Dendritic cell treated with granulocyte-macrophage colony-stimulating factor and Interleukin-4, amounts not matched to agents 40 ng/mL and 50 ng/mL, for 4 days (primary cell): Measurements from ENCODE around the gene TMEM158.

Experiments
- H3K27ac Mint-ChIP-seq: one replicate; pipeline ENCODE4 v1.8.0; 2022; ENCODE audit warnings: mild to moderate bottlenecking, mixed read lengths
- H3K27me3 Mint-ChIP-seq: one replicate; pipeline ENCODE4 v1.8.0; 2022; ENCODE audit warnings: mild to moderate bottlenecking, mixed read lengths
- H3K36me3 Mint-ChIP-seq: one replicate; pipeline ENCODE4 v1.8.0; 2022; ENCODE audit warnings: low read depth, mixed read lengths
- H3K4me1 Mint-ChIP-seq: one replicate; pipeline ENCODE4 v1.8.0; 2022; ENCODE audit warnings: low read depth, mixed read lengths
- H3K4me3 Mint-ChIP-seq: one replicate; pipeline ENCODE4 v1.8.0; 2022; ENCODE audit warnings: mild to moderate bottlenecking, moderate library complexity, mixed read lengths
- H3K9me3 Mint-ChIP-seq: one replicate; pipeline ENCODE4 v1.8.0; 2022; ENCODE audit warnings: mixed read lengths
- intact Hi-C: fragments of 100-400 bp; cut with micrococcal nuclease; formaldehyde crosslinking; loops from one replicate; pipeline ENCODE4 v1.15.0; 2022

Gene TMEM158

DNA sequence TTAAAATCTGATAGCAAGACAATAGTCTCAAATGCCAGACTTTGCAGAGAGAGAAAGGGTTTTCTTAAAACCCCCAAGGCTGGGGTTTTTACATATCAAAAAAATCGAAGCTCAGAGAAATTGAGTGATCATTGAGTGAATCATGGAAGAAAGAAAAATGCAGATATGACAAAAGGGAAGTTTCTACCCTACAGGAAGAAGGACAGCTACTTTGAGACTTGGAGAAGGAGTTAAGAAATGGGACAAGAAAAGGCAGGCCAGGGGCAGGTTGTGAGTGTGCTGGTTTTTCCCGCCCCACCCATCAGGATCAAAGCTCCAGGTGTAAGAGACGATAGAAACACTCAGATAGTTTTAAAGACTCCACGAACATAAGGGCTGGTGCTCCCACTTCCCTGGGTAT is 18.6 kb downstream of the TMEM158 start:
- H3K36me3 Mint-ChIP-seq, result no peaks in the 10 kb centered on the region
- peaks cover 5% of the 10 kb centered on the region for H3K27me3 Mint-ChIP-seq
- no peak overlapping the region for H3K4me3 Mint-ChIP-seq
- no peaks in the 10 kb centered on the region for H3K9me3 Mint-ChIP-seq
- peak overlapping the region; percentile 39 for H3K27ac Mint-ChIP-seq
- peaks cover 24% of the 10 kb centered on the region for H3K4me1 Mint-ChIP-seq
- intact Hi-C loops, result loop anchor here (10.0 kb wide), 1 partner anchor 63 kb away; the partner anchor contains the start of gene CDCP1

DNA sequence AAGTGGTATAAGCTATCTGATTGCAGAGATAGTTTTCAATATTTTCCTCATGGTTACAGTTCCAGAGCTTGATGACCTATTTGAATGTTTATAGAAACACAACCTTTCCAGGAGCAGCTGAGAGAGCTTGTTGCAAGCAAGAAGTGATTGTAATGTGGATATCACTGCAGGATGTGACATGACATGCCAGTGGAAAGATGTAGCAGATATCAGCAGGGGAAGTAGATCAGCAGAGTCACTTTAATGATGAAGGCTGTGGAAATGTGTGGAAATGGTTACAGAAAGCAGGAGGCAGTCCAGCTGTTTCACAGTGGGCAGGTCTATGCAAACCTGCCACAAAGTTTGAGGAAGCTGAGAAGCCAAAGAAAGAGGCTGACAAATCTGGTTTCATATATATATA is 21.0 kb downstream of the TMEM158 start:
- intact Hi-C loops, result loop anchor here (10.0 kb wide), 1 partner anchor 60 kb away; the partner anchor contains the start of gene CDCP1
- no peak overlapping the region for H3K27ac Mint-ChIP-seq
- H3K4me3 Mint-ChIP-seq, result no peak overlapping the region
- no peaks in the 10 kb centered on the region for H3K27me3 Mint-ChIP-seq
- H3K4me1 Mint-ChIP-seq, result peaks cover 16% of the 10 kb centered on the region
- H3K36me3 Mint-ChIP-seq, result no peaks in the 10 kb centered on the region
- H3K9me3 Mint-ChIP-seq, result no peaks in the 10 kb centered on the region

DNA sequence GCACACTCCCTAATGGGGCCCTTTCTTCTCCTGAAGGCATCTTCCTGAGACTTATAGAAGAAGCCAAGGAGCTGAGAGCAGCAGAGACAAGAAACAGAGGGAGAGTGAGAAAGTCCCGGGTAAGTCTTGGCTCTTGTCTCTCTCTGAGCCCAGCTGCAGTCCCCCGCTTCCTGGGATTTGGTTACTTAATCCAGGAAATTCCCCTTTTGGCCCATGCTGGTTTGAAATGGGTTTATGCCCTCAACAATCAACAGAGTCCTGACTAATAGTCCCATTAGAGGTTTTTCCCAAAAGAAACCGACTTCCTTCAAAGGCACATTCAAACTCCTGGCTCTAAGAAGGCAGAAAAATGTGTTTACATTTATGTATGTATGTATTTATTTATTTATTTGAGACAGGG is 22.0 kb downstream of the TMEM158 start:
- intact Hi-C loops, result loop anchor here (10.0 kb wide), 1 partner anchor 59 kb away; the partner anchor contains the start of gene CDCP1
- no peaks in the 10 kb centered on the region for H3K27me3 Mint-ChIP-seq

DNA sequence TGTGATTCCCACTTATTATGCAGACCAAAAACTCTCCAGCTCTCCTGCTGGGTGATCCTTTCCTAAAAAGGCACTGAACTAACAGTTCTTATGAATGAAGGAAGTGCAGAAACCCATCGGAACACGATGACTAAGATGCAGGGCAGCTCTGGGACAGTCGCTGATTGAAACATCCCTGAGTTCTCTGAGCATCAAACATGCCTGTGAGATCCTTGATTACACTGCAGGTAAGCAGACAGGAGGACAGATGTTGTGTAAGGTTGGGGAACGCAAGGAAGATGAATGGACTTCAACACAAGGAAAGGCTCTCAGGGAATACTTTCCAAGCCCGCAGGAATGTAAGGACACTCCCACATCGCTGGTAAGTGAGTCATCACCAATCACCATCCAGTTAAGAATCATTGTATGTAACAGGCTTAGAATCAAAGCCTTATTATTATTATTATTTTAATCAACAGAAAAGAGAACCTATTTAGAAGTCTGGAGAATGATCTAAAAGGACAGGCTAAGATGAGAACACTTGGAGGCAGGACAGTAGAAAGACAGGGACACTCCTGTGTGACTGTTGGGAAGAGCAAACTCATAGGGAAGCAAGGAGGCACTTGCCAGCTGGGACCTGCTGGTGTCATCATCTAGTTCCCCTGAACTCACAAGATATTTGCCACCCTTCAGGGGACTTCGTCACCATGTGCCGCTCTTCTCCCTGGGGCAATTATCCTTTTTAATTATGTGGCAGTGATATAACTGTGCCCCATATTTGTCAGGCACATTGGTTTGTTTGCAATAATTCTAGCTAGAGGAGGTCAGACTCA is 26.0 kb downstream of the TMEM158 start:
- Mint-ChIP-seq H3K27ac (no peak overlapping the region), H3K4me3 (no peak overlapping the region), H3K36me3 (no peaks in the 10 kb centered on the region), H3K27me3 (peaks cover 9% of the 10 kb centered on the region), H3K4me1 (peaks cover 13% of the 10 kb centered on the region), H3K9me3 (no peaks in the 10 kb centered on the region)
- intact Hi-C loops, result loop anchor here (10.0 kb wide), 1 partner anchor 55 kb away; the partner anchor contains the start of gene CDCP1

More for the DNA sequence above, 22.0 kb downstream of the TMEM158 start:
- no peak overlapping the region for H3K4me3 Mint-ChIP-seq
- H3K27ac Mint-ChIP-seq, result no peak overlapping the region
- H3K36me3 Mint-ChIP-seq, result no peaks in the 10 kb centered on the region
- H3K9me3 Mint-ChIP-seq, result no peaks in the 10 kb centered on the region
- H3K4me1 Mint-ChIP-seq, result peaks cover 24% of the 10 kb centered on the region

DNA sequence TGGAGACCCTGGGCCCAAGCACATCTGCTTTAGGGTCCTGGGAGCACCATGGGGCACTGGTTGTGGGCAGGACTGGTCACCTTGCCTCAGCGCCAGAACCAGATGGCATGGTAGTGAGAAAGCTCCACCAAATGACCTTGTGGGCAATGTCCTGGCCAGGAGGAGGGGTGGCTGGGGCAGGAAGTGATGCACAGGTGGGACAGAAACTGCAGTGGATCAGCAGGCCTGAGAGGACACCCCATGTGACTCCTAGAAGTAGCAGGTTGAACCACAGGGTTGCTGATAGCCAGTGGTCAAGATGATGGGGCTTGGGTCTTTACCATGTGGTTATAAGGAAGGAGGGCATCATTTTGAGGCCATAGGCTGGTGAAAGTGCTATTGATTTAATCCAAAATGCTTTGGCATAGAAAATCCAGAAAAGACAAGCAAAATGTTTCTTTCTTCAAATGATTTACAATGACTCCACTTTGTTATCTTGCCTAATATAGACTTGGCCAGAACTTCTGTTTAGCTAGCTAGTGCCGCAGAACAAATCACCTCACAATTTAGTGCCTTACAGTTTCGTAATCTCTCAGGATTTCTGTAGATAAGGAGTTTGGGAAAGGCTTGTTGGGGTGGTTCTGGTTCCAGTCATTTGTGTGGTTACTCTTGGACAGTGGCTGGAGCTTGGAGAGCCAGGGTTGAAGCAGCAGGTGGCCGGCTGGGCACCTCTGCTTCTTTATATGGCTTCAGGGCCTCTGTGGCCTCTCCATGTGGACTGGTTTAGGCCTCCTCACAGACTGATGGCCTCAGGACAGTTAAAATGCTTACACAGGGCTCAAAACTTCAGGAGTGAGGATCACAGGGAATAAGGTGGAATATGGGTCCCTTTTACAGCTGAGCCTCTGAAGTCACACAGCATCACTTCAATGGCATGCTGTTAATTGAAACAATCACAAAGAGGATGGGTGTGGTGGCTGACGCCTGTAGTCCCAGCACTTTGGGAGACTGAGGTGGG is 27.5 kb downstream of the TMEM158 start:
- Mint-ChIP-seq H3K9me3 (no peaks in the 10 kb centered on the region), H3K27ac (no peak overlapping the region), H3K4me3 (no peak overlapping the region), H3K36me3 (no peaks in the 10 kb centered on the region), H3K27me3 (peaks cover 9% of the 10 kb centered on the region), H3K4me1 (peaks cover 8% of the 10 kb centered on the region)
- intact Hi-C loops, result no loop called here

DNA sequence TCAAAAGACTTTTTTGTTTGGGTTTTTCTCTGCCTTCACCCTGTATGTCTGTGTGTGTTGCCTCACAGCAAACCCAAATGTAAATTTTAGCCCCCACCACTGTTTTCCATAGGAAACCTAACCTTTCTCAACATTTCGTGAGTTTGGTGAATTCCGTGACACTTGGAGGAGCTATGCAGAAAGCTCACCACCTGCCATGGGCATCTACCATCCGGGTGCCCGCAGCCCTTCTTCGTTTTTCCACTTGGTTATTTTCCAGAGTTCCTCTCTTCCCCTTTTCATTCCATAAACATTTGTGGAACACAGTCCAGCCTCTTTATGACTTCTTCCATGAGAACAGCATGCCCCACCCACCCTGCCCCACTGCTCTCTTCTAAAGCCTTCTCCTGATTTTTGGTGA is 31.3 kb downstream of the TMEM158 start:
- H3K4me1 Mint-ChIP-seq, result peaks cover 8% of the 10 kb centered on the region
- intact Hi-C loops, result no loop called here
- H3K27me3 Mint-ChIP-seq, result peaks cover 9% of the 10 kb centered on the region
- no peak overlapping the region for H3K27ac Mint-ChIP-seq
- H3K36me3 Mint-ChIP-seq, result no peaks in the 10 kb centered on the region
- no peak overlapping the region for H3K4me3 Mint-ChIP-seq
- H3K9me3 Mint-ChIP-seq, result no peaks in the 10 kb centered on the region

DNA sequence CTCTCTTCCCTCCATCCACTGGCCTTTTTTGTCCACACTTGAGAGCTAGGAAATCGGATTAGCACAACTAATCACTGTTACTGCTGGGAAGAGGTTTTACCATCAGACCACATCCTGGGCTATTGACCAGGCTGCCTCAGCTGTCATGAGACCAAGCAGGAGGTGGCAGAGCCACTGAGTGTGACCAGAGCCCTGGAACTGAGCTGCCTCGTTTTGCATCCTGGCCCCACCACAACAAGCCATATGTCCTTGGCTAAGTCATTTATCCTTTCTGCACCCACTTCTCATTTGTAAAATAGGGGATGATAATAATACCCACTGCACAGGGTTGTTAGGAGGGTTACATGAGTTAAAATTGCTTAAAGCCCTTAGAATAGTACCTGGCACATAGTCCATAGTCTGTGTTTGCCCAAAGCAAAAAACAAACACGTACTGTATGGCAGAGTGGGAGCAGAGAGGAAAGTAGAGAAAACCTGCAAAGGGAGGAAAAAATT is 34.1 kb downstream of the TMEM158 start:
- peaks cover 8% of the 10 kb centered on the region for H3K27me3 Mint-ChIP-seq
- H3K36me3 Mint-ChIP-seq, result no peaks in the 10 kb centered on the region
- H3K27ac Mint-ChIP-seq, result no peak overlapping the region
- intact Hi-C loops, result no loop called here
- H3K4me1 Mint-ChIP-seq, result peaks cover 12% of the 10 kb centered on the region
- no peak overlapping the region for H3K4me3 Mint-ChIP-seq
- no peaks in the 10 kb centered on the region for H3K9me3 Mint-ChIP-seq

DNA sequence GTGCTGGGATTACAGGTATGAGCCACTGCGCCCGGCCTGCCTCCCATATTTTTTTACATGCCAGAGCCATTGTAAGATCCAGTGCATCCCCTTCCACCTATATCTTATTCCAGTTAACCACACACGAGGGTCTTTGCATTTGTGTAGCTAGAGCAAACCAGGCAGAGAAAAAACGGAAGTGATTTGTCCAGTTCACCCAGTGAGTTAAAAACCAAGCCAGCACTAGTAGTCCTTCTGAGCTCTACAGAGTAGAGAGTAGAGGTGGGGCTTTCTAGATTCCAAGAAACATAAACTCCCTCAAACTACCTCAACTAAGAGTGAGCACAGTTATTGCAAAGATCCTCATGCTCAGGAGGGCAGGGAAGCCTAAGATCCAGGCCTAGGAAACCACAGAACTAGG is 34.7 kb downstream of the TMEM158 start:
- Mint-ChIP-seq H3K36me3 (no peaks in the 10 kb centered on the region), H3K4me3 (no peak overlapping the region), H3K9me3 (no peaks in the 10 kb centered on the region), H3K4me1 (peaks cover 12% of the 10 kb centered on the region), H3K27me3 (peaks cover 4% of the 10 kb centered on the region), H3K27ac (no peak overlapping the region)
- intact Hi-C loops, result no loop called here

DNA sequence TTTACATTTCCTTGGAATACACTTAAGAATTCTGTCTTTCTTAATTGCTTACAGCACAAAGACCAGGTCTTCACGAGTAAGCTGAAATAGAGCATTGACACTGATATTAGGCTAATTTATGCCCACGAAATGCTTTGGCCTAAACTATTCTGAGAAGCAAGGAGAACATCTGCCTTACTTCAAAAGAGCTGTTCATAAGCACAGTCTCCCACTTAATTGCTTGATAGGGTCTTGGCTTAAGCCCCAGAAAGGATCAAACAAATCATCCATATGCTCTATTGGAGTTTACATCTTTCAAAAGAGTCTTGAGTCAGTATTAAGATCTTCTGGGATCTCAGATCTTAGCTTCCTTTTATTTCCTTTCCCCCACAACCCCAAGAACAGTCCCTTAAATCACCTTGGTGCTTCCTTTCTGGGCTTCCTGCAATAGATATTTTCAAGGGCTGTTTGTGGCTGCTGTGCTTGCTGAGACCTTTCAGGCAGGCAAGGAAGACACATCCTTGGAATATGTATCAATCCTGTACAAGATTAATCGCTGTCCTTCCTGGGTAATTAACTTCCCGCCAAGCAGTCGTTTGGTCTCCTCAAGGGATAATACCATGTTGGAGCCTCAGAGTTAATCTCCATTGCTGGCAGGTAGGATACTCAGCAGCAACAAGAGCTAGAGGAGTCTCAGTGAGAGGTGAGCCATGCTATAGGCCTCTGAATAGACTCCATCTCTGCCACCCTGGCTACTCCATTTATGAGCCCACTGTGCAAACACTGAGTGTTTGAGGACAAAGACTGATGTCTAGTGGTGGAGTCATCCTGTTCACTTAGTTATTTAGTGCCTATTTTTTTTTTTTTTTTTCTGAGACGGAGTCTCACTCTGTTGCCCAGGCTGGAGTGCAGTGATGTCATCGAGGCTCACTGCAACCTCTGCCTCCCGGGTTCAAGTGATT is 37.1 kb downstream of the TMEM158 start:
- H3K4me3 Mint-ChIP-seq, result no peak overlapping the region
- no peaks in the 10 kb centered on the region for H3K9me3 Mint-ChIP-seq
- intact Hi-C loops, result no loop called here
- H3K27ac Mint-ChIP-seq, result no peak overlapping the region
- H3K4me1 Mint-ChIP-seq, result peaks cover 22% of the 10 kb centered on the region
- peaks cover 10% of the 10 kb centered on the region for H3K27me3 Mint-ChIP-seq
- no peaks in the 10 kb centered on the region for H3K36me3 Mint-ChIP-seq

DNA sequence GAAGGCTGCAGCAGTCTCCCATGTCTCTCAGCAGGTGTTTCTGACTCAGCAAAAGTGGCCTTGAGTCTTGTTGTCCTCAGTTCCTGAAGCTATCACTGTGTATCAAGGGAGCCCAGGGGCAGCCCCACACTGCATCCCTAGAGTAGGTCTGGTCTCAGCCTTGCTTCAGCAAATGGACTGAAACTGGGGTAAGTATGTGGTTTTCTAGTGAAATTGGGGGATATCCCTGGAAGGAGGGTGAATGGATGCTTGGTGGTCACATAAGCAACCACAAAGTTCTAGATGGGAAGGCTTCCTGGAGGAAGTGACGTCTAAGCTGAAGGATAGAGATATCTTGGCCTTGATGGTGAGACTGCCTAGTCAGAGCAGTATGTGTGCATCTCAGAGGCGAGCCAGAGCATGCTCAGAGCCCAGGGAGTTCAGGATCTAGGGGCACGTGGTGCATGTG is 38.4 kb downstream of the TMEM158 start:
- intact Hi-C loops, result no loop called here

DNA sequence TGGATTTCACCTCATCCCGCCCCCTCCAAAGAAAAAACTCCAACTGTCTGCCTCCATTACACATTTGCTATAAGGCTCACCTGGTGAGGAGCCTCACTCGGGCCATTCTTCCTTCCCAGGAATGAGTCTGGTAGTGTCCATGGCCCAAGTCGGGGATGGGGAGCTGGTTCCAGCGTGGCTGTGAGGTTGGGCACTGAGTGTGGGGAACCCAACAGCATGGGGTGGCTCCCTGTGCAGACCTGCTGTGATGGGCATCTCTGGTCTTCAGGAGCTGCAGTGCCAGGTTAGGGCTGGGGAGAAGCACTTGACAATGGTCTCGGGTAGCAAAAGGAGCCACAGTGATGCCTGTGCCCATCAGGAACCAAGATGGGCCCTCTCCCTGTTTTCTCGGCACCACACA is 39.2 kb downstream of the TMEM158 start:
- Mint-ChIP-seq H3K4me1 (peaks cover 28% of the 10 kb centered on the region), H3K27ac (no peak overlapping the region), H3K27me3 (peaks cover 10% of the 10 kb centered on the region), H3K4me3 (no peak overlapping the region), H3K9me3 (no peaks in the 10 kb centered on the region), H3K36me3 (no peaks in the 10 kb centered on the region)
- intact Hi-C loops, result no loop called here

More for the DNA sequence above, 38.4 kb downstream of the TMEM158 start:
- H3K27ac Mint-ChIP-seq, result no peak overlapping the region
- H3K4me3 Mint-ChIP-seq, result no peak overlapping the region
- peaks cover 10% of the 10 kb centered on the region for H3K27me3 Mint-ChIP-seq
- no peaks in the 10 kb centered on the region for H3K9me3 Mint-ChIP-seq
- peaks cover 30% of the 10 kb centered on the region for H3K4me1 Mint-ChIP-seq
- no peaks in the 10 kb centered on the region for H3K36me3 Mint-ChIP-seq

DNA sequence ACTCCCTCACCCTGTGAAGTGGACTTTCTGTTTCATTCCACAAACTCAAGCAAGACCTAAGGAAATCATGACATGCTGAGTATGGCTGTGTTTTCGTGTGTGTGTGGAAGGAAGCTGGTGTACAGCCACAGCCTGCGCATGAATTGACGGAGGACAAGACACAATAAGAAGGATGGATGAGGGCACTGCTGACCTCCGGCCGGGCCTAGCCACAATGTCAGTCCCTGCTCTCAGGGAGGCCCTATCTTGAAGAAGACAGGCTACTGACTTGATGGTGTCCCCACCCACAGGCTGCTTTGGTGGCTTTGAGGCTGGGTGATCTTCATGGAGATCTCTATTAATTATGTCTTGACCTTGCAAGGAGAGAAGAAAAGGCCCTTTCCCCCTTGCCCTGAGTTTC is 40.6 kb downstream of the TMEM158 start:
- H3K36me3 Mint-ChIP-seq, result no peaks in the 10 kb centered on the region
- no peak overlapping the region for H3K4me3 Mint-ChIP-seq
- H3K27me3 Mint-ChIP-seq, result peaks cover 13% of the 10 kb centered on the region
- H3K4me1 Mint-ChIP-seq, result peaks cover 28% of the 10 kb centered on the region
- H3K9me3 Mint-ChIP-seq, result no peaks in the 10 kb centered on the region
- intact Hi-C loops, result no loop called here
- no peak overlapping the region for H3K27ac Mint-ChIP-seq

DNA sequence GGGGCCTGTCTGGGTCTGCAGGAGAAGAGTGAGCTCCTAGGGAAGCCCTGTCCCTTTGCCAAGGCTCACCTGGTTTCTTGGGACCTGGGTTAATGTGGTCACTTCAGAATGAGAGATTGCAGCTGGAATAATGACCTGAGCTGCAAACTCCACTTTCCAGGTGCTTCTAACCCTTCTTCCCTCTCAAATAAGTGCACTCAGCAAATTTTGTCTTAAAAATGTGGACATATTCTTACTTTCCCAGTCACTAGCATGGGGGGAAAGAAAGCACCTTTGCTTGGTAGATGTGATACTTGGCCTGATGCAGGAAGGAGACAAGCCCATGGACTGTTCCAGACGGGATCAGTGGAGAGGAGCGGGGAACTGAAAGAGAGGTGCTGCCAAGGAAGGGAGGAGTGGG is 41.0 kb downstream of the TMEM158 start:
- Mint-ChIP-seq H3K4me3 (no peak overlapping the region), H3K27me3 (peaks cover 14% of the 10 kb centered on the region), H3K4me1 (peaks cover 28% of the 10 kb centered on the region), H3K9me3 (no peaks in the 10 kb centered on the region), H3K27ac (no peak overlapping the region), H3K36me3 (no peaks in the 10 kb centered on the region)
- intact Hi-C loops, result no loop called here
